GM19099 (cell line): ENCODE results near the gene ATG13.

Source experiments
- POLR2A ChIP-seq: IDR thresholded peaks from 3 replicates; pipeline ENCODE4 v1.6.1; 2011; ENCODE audit warnings: low read depth; ENCODE audit not compliant: insufficient read length; ENCODE audit errors: extremely low read depth

The ATG13 gene

DNA sequence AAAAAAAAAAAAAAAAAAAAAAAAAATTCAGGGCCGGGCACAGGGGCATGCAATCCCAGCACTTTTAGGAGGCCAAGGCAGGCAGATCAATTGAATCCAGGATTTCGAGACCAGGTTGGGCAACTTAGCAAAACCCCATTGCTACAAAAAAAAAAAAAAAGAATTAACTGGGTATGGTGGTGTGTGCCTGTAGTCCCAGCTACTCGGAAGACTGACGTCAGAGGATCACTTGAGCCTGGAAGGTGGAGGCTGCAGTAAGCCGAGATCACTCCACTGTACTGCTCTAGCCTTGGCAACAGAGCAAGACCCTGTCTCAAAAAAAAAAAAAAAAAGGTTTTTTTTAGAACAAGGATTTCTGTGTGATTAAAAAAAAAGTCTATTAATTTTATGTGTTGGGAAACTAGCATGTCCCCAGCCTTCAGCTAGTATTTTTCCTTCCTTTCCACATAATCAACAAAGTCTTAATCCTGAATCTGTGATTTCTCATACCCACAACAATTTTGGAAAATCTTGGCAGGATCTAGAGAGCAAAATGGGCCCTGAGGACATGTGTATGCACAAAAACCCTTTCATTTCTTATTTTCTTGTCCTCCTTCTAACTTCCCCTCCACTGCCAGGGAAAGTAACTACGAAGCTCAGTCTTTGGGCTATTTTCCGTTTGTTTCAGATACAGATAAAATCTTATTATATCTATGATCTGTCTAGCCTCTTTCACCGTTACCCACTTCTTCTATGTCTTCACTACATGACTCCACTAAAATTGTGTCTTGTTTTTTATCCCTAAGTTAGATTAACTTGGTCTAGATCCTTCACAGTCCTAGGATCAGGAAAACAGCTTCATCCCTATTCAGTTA lies 17.8 kb upstream of the ATG13 start:
- TF ChIP-seq POLR2A, result no peak

- no peak for TF ChIP-seq POLR2A
These were observed 17.0 kb upstream of the ATG13 start for GRCh38 chr11:46600194-46600960.

- no peak for TF ChIP-seq POLR2A
These were observed 16.2 kb upstream of the ATG13 start for GRCh38 chr11:46601129-46601528.

- no peak for TF ChIP-seq POLR2A
These were observed 13.5 kb upstream of the ATG13 start for GRCh38 chr11:46603704-46604308.

- TF ChIP-seq POLR2A, result no peak
These were observed 12.6 kb upstream of the ATG13 start for GRCh38 chr11:46604796-46605195.

GRCh38 chr11:46607516-46607915 lies 9.8 kb upstream of the ATG13 start:
- no peak for TF ChIP-seq POLR2A

DNA sequence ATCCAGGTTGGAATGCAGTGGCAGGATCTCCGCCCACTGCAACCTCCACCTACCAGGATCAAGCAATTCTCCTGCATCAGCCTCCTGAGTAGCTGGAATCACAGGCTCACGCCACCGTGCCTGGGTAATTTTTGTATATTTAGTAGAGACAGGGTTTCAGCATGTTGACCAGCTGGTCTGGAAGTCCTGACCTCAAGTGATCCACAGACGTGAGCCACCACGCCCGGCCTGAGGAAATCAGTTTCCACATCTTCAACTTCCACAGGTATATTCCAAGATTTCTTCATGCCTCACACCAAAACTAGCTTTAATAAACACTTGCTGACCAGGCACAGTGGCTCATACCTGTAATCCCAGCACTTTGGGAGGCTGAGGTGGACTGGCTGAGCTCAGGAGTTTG lies 8.0 kb upstream of the ATG13 start:
- TF ChIP-seq POLR2A, result no peak

- no peak for TF ChIP-seq POLR2A
These were observed 5.6 kb upstream of the ATG13 start for GRCh38 chr11:46611526-46612304.

GRCh38 chr11:46612326-46612725 lies 5.0 kb upstream of the ATG13 start:
- TF ChIP-seq POLR2A, result no peak

GRCh38 chr11:46615756-46616155 lies 1.6 kb upstream of the ATG13 start:
- no peak for TF ChIP-seq POLR2A

GRCh38 chr11:46616551-46617133 lies 711 bp upstream of the ATG13 start:
- TF ChIP-seq POLR2A, result peak; percentile 79

GRCh38 chr11:46617972-46618314 lies 590 bp downstream of the ATG13 start:
- TF ChIP-seq POLR2A, result no peak

- TF ChIP-seq POLR2A, result no peak
These were observed 1.5 kb downstream of the ATG13 start for GRCh38 chr11:46618837-46619236.

DNA sequence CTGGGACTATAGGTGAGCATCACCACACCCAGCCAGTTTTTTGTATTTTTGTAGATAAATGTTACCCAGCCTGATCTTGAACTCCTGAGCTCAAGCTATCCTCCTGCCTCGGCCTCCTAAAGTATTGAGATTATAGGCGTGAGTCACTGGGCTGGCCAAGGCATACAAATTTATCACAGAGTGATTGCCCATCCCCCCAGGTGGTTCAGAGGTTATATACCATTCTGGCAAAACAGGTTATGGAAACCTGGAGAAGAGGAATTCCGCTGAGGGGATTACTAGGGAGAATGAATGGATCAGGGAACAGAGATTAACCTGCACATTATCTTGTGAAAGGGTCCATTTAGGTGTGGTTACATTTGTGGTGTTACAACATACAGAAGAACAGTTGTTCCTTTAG lies 8.1 kb downstream of the ATG13 start:
- no peak for TF ChIP-seq POLR2A

DNA sequence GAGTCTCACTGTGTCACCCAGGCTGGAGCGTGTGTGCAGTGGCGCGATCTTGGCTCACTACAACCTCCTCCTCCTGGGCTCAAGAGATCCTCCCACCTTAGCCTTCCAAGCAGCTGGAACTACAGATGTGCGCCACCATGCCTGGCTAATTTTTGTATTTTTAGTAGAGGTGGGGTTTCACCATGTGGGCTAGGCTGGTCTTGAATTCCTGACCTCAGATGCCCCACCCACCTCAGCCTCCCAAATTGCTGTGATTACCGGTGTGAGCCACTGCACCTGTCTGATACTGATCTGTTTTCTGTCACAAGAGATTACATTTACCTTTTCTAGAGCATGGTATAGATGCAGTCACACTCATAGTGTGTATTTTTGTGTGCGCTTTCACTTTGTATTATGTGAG lies 11.6 kb downstream of the ATG13 start:
- no peak for TF ChIP-seq POLR2A
